SKM-1 (cell line): ENCODE results near the gene COL11A2.
"Not testable (repeated sequence)": the region's sequence is repeated elsewhere in the genome, so short reads cannot be mapped to it uniquely, and the experiment has no call there.

ENCODE experiments used
- DNase-seq: peaks from one replicate; lab custom pipeline; 2025; ENCODE audit not compliant: unreplicated experiment; lab: John Stamatoyannopoulos, UW

The COL11A2 gene

DNA sequence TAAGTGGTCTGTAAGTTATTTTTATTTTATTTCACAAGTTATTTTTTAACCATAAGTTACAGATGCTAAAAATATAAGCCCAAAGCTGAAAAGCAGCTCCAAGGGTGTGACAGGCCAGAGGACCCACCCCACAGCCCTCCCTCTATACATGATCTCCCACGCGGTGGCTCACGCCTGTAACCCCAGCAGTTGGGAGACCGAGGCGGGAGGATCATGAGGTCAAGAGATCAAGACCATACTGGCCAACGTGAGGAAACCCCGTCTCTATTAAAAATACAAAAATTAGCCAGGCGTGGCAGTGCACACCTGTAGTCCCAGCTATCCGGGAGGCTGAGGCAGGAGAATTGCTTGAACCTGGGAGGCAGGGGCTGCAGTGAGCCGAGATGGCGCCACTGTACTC is 32.2 kb downstream of the COL11A2 start:
- DNase-seq, result no peak

DNA sequence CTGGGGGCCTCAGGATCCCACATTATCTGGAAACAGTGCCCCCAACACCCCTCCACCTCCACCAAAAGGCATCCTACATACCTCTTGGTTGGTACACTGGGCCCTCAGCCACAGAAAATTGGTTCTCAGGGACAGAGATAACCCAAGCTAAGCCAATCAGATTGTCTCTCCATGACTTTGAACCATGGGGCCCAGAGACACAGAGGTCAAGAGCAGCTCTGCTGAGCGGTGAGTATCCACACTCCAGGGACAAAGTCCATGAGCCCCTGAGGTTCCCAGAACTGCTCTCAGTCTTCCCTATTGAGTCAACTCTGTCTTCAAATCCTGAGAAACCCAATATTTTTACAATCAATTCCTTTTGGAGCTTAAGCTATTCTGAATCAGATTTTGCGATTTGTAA is 35.3 kb downstream of the COL11A2 start:
- DNase-seq, result no peak

DNA sequence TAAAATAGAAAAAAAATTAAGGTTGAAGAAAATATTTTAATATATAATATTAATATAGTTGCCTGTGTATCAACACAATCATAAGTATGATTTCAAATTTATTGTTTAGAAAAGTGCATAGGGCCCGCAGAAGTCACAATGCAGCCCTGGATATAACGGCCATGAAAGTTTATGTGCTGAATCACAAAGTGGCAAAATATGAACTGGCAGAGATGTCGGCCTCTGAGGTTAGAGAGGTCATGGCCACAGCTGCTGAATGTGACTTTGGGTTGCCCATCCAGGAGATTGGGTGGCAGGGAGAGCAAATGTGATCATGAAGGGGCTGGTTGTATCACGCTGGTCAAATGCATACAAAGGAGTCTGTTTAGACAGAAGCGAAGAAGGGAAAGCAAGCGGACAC is 35.7 kb downstream of the COL11A2 start:
- DNase-seq, result no peak

DNA sequence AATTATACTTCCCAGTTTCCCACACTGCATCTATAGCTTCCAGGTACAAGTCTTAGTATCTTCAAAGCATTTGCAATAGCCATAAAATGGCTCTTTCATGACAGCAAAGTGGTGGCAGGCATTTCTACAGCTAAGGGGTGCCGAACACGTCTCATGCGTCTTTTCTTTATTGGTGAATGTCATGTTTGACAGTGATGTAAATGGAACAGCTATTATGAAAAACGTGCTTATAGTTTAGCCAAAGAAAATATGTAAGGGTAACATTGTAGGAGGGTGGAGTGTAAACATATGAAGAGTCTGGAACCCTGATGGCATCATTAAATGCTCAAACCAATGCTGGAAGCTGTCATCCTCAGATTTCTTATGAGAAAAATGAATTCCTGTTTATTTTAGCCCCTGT is 37.9 kb downstream of the COL11A2 start:
- DNase-seq, result no peak

DNA sequence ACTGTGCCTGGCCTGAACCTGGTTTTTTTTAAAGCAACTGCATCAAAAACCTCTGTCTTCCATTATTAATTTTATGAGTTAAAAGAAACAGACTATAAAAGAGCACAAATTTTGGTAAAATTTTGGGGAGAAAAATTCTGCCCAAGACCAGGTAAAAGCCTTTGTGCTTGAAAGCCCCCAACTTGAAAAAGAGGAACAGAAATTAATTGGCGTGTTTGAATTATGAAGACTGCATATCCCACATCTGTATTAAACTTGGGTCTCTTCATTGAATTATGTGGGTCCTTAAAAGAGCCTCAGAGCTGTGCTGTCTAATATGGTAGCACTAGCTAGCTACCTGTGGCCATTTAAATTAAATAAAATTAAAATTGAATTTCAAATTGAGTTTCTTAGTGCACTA is 41.2 kb downstream of the COL11A2 start:
- DNase-seq, result no peak

DNA sequence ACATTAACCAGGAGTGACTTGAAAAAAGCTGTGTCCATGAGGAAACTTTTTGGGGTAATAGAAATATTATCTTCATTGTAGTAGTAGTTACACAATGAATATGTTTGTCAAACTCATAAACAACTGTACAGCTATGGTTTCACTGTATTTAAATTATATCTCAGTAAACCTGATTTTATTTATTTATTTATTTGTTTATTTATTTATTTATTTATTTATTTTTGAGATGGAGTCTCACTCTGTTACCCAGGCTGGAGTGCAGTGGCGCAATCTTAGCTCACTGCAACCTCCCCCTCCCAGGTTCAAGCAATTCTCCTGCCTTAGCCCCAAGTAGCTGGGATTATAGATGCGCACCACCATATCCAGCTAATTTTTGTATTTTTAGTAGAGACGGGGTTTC is 41.7 kb downstream of the COL11A2 start:
- not testable (repeated sequence) for DNase-seq

DNA sequence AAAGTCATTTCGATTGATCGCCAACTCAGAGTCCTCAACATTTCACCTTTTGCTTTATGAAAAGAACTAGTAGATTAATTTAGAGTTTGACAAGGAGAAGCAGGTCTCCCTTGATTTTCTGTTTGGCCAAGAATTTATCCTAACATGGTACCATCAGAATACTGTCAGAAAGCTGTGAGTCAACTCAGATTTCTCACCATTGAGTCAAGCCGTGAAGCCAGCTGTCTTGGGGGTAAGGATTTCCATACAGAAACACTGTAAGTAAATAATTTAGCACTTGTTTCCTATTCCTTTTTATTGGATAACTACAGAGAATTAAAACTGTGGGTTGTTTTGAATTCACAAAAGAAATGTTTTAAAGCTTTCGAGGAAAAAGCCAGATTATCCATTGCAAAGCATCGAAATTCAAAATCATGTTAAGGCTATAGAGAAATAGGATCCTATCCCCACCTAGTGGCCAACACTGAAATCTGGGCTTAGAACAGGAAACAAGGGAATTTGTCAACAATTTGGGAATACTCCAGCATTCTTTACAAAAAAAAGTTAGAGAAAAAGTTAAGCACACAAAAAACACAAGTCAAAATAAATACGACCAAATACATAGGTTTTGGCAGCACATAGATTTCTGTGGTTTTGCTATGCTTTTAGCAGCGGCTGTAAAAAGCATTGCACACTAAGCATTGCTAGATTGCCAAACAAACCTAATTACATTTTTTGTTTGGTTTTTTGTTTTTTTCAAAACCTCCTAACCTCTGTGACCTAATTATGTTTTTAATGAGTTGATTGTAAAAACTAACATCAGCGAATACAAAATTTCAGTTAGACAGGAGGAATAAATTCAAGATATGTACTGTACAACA is 44.2 kb downstream of the COL11A2 start:
- DNase-seq, result peak; percentile 60

DNA sequence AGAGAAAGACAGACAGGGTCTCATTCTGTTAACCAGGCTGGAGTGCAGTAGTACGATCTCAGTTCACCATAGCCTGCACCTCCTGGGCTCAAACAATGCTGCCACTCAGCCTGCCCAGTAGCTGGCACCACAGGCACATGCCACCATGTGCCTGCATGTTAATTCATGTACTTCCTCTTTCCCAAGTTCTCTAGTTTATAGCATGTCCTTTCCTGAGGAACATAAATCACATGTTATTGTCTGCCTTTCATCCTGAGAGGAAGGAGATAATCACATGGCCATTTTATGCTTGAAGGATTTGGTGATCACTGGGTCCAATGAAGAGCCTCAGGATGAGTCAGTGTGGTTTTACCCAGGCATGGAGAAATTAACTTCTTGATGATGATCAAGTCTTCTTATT is 47.9 kb downstream of the COL11A2 start:
- DNase-seq, result no peak

DNA sequence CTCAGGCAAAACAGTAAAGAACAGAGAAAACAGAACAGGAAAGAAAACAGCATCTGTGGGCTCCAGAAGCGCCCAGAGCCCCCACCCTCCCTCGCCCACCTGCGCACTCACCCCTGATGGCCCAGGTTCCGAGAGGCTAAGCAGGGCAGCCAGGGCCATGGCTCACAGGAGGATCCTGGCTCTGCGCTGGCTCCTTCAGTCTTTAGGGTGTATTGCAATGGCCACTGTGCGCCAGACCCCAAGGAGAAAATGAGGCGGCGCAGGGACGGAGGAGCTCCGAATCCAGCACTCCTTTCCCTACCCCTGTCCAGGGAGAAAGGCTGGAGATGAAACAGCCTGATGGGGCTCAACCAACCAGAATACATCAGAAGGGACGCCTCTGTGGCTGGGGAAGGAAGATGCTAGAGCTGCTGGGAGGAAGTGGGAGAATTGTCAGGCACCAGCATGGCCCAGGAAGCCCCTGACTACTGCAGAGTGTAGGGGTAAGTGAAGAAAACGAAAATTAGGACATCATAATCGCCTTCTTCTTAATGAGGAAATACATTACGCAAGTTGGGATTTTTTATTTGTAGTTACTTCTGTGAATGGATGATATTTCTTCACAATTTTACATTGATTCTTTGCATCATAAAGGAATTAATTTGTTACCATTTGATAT is 49.0 kb downstream of the COL11A2 start:
- no peak for DNase-seq

DNA sequence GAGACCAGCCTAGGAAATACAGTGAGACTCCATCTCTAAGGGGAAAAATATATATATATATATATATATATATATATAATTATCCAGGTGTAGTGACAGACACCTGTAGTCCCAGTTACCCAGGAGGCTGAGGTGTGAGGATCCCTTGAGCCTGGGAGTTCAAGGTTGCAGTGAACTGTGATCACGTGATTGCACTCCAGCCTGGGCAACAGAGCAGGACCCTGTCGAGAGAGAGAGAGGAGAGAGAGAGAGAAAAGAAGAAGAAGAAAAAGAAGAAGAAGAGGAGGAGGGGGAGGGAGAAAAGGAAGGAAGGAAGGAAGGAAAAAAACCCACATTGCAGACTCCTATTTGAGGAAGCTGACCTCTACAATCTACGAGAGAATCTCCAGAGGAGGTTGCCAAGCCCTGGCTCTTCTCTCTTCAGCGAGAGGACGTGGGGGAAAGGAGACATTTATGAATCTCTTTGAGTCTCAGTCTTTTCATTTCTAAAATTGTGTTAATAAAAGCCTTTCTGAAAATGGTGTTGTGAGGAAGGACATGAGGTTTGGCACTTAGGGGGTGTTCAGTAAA is 49.7 kb downstream of the COL11A2 start:
- no peak for DNase-seq

DNA sequence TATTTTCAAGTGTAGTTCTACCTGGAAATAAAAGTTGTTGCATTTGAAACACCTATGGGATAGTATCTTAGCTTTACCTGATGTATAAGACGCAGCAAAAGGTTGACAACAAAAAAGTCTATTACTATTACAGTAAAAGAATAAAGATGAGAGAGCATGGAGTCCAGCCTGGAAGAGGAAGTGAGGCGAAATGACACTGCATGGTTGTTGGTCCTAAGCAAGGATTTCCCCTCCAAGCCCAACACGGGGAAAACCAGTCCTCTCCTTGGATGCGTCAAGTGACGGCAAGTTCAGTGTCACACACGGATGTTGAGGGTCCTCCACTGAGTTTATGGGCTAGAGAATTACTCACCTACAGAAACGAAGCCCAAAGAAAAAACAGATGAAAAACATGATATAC is 51.7 kb downstream of the COL11A2 start:
- DNase-seq, result no peak

DNA sequence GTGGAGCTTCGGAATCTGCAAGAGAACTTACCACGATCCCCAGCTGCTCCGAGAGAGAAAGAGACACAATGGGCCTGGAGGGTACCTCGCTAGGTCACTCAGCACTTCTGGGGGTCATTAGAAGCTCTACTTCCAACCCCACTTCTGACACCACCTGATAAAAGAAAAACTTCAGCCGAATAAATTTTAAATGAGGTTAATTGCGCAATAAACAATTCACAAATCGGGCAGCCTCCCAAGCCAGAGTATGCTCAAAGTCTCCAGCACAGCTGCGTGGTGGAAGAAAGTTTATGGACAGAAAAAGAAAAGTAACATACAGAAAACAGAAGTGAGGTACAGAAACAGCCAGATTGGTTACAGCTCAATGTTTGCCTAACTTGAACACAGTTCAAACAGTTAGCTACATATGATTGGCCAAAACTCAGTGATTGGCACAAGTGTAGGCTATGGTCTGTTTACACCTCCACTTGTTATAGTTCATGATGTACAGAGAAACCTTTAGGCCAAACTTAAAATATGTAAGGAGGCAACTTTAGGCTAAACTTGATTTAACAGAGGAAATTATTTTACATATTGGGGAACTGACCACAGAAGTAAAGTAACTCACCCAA is 52.6 kb downstream of the COL11A2 start:
- no peak for DNase-seq

DNA sequence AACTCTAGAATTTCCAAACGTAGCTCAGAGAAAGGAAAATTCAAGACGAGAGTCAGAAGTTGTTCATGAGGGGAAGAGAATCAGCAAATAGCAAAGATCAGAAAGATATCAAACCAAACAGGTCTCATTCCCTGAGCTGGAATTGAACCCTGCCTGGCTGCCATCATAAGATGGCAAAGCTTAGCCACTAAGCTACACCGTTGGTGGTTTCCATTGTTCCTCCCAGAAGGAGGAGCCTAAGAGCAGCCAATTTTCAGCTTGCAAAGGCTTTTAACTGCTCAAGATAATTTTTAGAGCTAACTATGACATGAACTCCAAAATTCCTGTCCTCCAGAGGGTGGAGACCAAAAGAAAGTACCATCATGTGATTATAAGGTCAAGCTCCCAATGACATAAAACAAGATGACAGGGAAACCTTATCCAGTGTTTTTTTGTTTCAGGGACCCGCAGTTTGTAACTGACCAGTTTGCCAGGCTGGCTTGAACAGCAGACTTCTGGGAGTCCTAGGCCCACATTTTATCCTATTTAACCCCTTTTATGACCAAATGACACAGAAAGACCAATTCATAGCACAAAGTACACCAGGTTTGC is 55.9 kb downstream of the COL11A2 start:
- no peak for DNase-seq

DNA sequence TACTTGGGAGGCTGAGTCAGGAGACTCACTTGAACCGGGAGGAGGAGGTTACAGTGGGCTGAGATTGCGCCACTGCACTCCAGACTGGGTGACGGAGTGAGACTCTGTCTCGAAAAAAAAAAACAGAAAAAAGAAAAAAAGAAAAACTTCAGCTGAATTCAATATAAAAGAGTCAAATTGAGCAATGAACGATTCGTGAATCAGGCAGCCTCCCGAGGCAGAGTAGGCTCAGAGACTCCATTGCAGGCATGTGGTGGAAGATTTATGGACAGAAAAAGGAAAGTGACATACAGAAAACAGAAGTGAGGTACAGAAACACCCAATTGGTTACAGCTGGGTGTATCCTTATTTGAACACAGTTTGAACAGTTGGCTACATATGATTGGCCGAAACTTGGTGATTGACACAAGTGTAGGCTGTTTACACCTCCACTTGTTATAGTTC is 60.2 kb downstream of the COL11A2 start:
- no peak for DNase-seq

DNA sequence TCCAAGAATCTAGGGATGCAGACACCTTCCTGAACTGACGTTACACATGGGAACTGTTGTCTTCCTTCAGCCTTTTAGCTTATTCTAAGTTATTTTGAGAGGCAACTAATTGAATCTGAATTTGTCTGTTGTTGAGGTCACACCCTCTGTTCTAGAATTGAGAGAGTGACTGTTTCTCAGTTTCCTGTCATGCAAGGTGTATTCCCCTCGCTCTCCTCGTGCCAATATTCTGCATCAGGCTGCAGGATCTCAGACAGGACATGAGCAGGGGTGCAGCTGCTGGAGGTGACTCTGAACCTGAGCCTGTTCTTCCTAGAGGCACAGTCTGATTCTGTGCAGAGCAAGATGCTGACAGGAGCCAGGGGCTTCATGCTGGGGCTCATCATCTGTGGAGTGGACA is 63.9 kb downstream of the COL11A2 start:
- DNase-seq, result no peak

DNA sequence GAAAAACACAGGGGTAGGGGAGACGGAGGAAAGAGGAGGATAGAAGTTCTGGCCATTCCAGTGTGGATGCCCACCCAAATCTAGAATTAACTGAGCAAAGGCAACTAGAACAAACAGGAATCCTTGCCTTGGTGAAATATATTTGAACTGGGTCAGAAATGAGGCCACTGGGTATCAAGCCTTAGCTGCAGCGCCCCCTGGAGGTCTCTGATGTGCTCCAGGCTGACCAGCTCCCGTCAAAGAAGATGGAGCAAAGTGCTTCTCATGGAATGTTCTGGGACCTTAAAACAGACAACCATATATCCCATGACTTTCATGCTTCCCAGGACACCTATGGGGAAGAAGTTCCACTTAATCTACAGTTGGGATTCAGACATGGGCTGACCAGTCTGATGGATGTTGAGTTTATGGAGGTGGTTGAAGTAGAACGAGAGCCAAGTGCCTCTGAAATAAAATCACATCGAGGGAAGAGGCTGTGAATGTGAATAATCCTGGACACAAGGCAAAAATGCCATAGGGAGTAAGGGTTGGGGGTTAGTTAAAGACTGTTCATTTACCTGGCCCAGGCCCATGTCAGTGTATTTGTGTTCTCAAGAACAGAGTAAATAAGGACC is 66.1 kb downstream of the COL11A2 start:
- peak; percentile 24 for DNase-seq

DNA sequence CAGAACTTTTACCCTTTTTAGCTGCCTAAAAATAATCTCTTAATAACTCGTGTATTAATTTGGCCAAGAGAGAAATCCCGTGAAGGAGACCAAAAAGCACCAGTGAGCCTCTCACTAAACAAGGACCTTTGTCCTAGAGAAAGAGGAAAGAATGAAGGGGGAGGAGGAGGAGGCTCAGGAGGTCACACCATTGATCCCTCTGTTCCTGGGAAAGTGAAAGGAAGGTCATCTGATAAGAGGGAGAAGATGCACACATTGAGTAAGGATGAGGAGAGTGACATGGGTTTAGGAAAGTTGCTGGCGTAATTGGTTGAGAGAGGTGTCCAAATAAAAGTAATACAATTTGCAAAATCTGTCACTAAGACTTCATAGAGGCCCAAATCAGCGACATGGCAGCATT is 67.3 kb downstream of the COL11A2 start:
- no peak for DNase-seq

DNA sequence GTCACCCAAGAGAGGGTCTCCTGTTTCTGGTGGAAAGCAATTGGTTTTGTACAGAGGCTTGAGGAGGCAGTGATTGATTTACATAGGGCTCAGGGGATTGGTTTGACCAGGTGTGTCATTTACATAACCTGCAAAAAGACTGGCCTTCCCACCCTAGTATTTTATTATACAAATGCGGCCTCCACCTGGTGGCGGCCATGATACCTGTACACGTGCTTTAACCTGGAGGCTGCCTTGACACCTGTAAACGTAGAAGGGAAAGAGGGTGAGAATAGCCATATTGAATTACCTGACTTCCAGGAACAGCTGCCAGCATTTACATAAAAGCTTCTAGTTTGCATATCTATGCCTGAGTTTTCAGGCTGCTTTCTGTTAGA is 67.8 kb downstream of the COL11A2 start:
- DNase-seq, result no peak

DNA sequence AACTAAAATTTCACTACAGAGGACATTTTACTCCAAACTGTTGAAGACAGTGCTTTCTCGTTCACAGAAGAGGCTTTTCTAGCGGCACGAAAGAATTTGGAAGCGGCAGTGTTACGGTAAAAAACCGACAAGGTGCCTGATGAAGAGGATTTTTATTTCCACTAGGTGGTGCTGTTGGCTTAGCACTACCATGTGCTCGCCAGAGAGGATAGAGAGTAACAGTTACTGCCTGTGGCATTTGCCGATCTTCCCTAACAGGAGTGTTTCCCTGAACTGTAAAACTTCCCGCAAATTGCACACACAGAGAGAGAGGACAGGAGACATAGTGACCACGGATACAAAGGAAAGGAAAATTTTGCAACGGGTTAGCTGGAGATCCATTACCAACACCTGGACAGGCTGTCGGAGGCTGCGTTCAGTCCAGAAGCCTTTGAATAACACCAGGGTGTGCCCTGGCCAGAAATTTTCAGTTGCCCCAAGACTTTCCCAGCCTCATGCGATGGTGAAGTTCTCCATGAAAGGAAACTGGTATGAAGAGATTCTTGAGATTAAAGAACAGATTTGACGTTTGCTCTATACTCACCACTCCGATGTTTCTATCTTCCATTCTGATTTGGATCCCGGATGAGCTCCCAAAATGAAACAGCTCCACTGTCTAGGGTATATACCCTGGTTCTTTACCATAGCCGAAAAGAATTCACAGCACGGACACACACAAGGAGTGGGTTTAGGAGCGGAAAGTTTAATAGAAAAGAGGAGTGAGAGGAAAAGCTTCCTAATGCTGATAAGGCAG is 68.3 kb downstream of the COL11A2 start:
- DNase-seq, result peak; percentile 22

DNA sequence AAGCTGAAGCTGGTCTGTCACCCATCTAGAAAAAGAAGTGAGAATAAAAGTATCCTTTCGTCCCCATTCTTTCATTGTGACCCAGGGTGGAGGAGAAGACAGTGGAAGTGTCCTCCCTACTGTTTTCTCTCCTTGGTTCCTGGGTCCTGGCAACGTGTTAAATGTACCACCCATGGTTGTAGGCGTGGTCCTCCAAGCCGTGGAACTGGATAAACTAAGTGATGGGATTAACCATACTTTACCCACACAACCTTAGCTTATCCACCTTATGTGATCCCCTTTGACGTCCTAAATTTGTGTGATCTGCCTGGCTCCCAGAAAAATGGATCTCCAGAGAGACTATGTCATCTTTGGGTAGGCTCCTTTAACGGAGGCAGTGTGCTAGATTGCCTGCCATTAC is 69.1 kb downstream of the COL11A2 start:
- DNase-seq, result no peak
